Neural crest cell (in vitro differentiated cells): ENCODE data around the gene LRRN2. TPM values are rescaled to one million over a fixed set of nuclear protein-coding genes. Genes with fewer than 3 reads are reported as not detected.

Experiments used
- DNase-seq: peaks from one replicate; pipeline ENCODE4 v3.0.0; 2021; ENCODE audit warnings: low read depth, mixed read lengths, low spot score
- H3K27ac Mint-ChIP-seq: one replicate; pipeline ENCODE4 v1.8.0; 2021; ENCODE audit warnings: mild to moderate bottlenecking, mixed read lengths; ENCODE audit not compliant: unreplicated experiment
- H3K27me3 Mint-ChIP-seq: 2 replicates; pipeline ENCODE4 v1.8.0; 2021; ENCODE audit warnings: low read depth, mild to moderate bottlenecking, mixed read lengths
- H3K36me3 Mint-ChIP-seq: 2 replicates; pipeline ENCODE4 v1.8.0; 2021; ENCODE audit warnings: low read depth, mild to moderate bottlenecking, mixed read lengths
- H3K4me1 Mint-ChIP-seq: 2 replicates; pipeline ENCODE4 v1.8.0; 2021; ENCODE audit warnings: mixed read lengths
- H3K4me3 Mint-ChIP-seq: one replicate; pipeline ENCODE4 v1.8.0; 2021; ENCODE audit warnings: mild to moderate bottlenecking, mixed read lengths
- H3K9me3 Mint-ChIP-seq: 2 replicates; pipeline ENCODE4 v1.8.0; 2021; ENCODE audit warnings: mixed read lengths
- total RNA-seq: library from RNA; stranded (reverse); gene quantifications from 2 replicates; pipeline ENCODE4 v1.2.1, GENCODE V29; 2021
- TF ChIP-seq, protein P1 (sequence below): fragments of 200-600 bp; sonication (generic); conservative IDR thresholded peaks from 2 replicates; pipeline ENCODE4 v1.5.0; 2021; ENCODE audit warnings: antibody characterized with exemption, mild to moderate bottlenecking

Gene LRRN2
- total RNA-seq, 1 donor from 2014 or later: 5.0 TPM

- DNase-seq: no peak
- Mint-ChIP-seq H3K9me3 (no peaks in the 10 kb centered on the region), H3K27ac (peak overlapping the region; percentile 70), H3K27me3 (no peaks in the 10 kb centered on the region), H3K4me1 (peaks cover 47% of the 10 kb centered on the region), H3K4me3 (no peak overlapping the region), H3K36me3 (no peaks in the 10 kb centered on the region)
- TF ChIP-seq, protein P1, sequence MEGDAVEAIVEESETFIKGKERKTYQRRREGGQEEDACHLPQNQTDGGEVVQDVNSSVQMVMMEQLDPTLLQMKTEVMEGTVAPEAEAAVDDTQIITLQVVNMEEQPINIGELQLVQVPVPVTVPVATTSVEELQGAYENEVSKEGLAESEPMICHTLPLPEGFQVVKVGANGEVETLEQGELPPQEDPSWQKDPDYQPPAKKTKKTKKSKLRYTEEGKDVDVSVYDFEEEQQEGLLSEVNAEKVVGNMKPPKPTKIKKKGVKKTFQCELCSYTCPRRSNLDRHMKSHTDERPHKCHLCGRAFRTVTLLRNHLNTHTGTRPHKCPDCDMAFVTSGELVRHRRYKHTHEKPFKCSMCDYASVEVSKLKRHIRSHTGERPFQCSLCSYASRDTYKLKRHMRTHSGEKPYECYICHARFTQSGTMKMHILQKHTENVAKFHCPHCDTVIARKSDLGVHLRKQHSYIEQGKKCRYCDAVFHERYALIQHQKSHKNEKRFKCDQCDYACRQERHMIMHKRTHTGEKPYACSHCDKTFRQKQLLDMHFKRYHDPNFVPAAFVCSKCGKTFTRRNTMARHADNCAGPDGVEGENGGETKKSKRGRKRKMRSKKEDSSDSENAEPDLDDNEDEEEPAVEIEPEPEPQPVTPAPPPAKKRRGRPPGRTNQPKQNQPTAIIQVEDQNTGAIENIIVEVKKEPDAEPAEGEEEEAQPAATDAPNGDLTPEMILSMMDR: no peak
Measured at GRCh38 chr1:204705888-204706837, 20.6 kb upstream of the LRRN2 start.

DNA sequence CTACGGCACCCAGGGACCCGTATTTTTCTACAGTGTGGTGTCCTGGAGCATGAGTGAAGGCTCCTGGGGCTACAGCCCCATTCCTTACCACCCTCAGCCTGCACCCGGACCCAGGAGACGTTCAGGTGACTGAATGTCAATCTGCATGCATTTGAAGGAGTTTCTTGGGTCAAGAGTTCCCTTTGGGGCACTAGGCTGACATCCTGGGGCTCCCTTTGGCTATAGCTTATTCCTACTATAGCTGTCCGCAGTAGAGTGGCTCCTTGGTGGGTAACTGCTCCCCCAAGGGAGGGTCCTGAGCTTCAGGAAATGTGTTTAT, 19.9 kb upstream of the LRRN2 start:
- Mint-ChIP-seq H3K9me3 (no peaks in the 10 kb centered on the region), H3K4me1 (peaks cover 40% of the 10 kb centered on the region), H3K4me3 (no peak overlapping the region), H3K27ac (no peak overlapping the region), H3K27me3 (no peaks in the 10 kb centered on the region), H3K36me3 (no peaks in the 10 kb centered on the region)
- DNase-seq: no peak
- TF ChIP-seq, protein P1: no peak

DNA sequence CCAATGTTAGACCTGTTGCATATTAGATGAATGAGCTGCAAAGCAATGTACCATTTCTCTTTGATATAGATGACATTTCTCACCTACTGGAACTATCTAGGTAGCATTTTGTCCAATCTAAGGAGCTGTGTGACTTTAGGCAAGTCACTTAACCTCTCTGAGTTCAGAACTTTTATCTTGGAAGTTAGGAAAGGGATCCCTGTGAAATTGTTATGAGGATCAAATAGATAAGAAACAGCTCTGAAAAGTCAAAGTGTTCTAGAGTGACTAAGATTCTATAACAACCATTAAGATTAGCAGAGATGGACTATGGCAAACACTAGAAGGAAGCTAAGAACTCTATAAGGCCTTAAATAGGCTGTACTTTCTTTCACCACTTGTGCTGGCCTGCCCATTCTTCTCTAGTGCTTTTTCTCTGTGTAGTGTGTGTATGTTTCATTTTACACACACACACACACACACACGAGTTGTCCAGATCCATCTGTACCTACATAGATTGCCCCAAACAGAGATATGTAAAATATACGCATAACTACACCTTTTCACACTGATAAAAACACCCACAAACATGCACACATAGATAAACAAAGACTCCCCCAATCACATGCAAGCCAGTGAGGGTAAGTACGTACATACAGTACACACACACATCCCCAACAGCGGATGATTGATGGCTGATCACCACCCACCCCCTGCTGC, 19.4 kb upstream of the LRRN2 start:
- Mint-ChIP-seq H3K9me3 (no peaks in the 10 kb centered on the region), H3K27ac (no peak overlapping the region), H3K36me3 (no peaks in the 10 kb centered on the region), H3K4me3 (no peak overlapping the region), H3K4me1 (peaks cover 35% of the 10 kb centered on the region), H3K27me3 (no peaks in the 10 kb centered on the region)
- DNase-seq: no peak
- TF ChIP-seq, protein P1: no peak

GRCh38 chr1:204703826-204704612, 18.5 kb upstream of the LRRN2 start:
- H3K36me3 Mint-ChIP-seq: no peaks in the 10 kb centered on the region
- H3K27me3 Mint-ChIP-seq: no peaks in the 10 kb centered on the region
- H3K9me3 Mint-ChIP-seq: no peaks in the 10 kb centered on the region
- peaks cover 26% of the 10 kb centered on the region for H3K4me1 Mint-ChIP-seq
- DNase-seq: no peak
- peak overlapping the region; percentile 25 for H3K27ac Mint-ChIP-seq
- TF ChIP-seq, protein P1: no peak
- no peak overlapping the region for H3K4me3 Mint-ChIP-seq

DNA sequence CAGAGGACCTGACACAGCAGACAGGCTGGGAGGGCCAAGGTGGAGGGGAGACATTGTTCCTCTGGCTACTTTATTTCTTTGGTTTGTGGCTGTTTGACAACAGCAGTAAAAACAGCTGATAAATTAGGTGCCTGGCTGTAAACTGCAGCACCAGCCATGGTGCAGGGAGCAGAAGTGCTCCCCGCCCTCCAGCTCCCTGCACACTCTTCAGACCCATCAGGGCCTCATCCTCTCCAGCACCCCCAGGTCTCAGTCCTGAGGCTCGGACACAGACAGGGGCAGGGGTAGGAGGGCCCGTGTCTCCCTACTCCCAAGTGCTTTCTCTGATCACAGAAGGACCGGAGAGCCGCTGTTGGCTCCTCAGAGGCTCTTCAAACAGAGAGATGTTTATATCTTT, 17.7 kb upstream of the LRRN2 start:
- Mint-ChIP-seq H3K36me3 (no peaks in the 10 kb centered on the region), H3K27me3 (no peaks in the 10 kb centered on the region), H3K27ac (no peak overlapping the region), H3K4me1 (peaks cover 19% of the 10 kb centered on the region), H3K9me3 (no peaks in the 10 kb centered on the region), H3K4me3 (no peak overlapping the region)
- TF ChIP-seq, protein P1: no peak
- no peak for DNase-seq
